ENCODE data around the gene CERCAM. TPM values are rescaled to one million over a fixed set of nuclear protein-coding genes. Genes with fewer than 3 reads are reported as not detected.
A peak's percentile ranks its signal among the peaks of the same experiment; 100 is the strongest.

Gene CERCAM
- polyA plus RNA-seq, 1 donor from 2014 or later: 1.1 TPM

DNA sequence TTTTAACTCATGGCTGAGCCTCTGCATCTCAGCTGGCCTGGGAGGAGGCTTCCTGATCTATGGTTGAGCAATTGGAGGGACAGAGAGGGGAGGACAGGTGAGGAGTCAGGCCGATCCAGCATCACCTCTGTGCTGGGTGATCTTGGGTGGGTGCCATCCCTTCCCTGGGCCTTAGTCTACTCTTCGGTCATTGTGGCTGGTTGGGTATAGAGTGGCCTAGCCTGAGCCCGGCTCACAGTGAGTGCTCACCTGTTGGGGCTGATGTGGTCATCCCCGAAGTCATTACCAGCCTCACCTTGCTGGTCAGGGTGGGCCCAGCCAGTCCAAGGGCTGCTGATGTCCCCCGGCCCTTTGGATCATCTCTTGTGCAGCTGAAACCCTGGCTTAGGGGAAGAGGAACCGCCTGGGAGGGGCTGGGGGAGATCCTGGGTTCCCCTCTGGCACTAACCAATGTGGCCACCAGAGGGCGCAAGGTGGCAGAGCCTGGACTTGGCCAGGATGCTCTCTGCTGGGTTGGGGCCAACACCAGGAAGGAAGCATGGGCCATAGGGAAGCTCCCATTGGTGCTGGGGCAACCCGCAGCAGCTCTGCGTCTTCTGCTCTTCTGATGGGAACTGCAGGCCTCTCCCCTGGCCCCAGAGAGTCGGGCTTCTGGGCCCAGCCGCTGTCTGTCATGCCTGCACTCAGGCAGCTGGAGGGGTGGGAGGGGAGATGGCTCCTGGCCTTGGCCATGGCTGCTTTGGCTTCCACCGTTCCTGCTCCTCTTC, 17.9 kb downstream of the CERCAM start:
- H4K20me1 ChIP-seq (ENCODE audit: insufficient read depth): no peaks in the 10 kb centered on the region
- H3F3A ChIP-seq (ENCODE audit: insufficient read depth, low read length, poor library complexity, severe bottlenecking): no peaks in the 10 kb centered on the region
- no peak overlapping the region for H3K9ac ChIP-seq (ENCODE audit: low read length)
- no peaks in the 10 kb centered on the region for H3K9me2 ChIP-seq (ENCODE audit: insufficient read depth, low read length)
- no peak overlapping the region for H3K4me3 ChIP-seq (ENCODE audit: low read length)
- no peak overlapping the region for H2AFZ ChIP-seq (ENCODE audit: low read depth, low read length)
- no peak overlapping the region for H3K4me2 ChIP-seq (ENCODE audit: low read length)
- H3K79me2 ChIP-seq (replicated peaks; ENCODE audit: insufficient read depth, low read length): no peaks in the 10 kb centered on the region
- no peaks in the 10 kb centered on the region for H3K27me3 ChIP-seq (ENCODE audit: insufficient read depth, low read depth, low read length)
- TF ChIP-seq MXI1 (conservative IDR thresholded peaks at IDR 0.05; ENCODE audit: poor library complexity, severe bottlenecking) (no peak), EP300 (conservative IDR thresholded peaks at IDR 0.05; ENCODE audit: poor library complexity, severe bottlenecking) (no peak), SMC3 (conservative IDR thresholded peaks at IDR 0.05; ENCODE audit: poor library complexity) (peak; percentile 50), RAD21 (conservative IDR thresholded peaks at IDR 0.05) (peak; percentile 37)
- TF ChIP-seq, protein P1, sequence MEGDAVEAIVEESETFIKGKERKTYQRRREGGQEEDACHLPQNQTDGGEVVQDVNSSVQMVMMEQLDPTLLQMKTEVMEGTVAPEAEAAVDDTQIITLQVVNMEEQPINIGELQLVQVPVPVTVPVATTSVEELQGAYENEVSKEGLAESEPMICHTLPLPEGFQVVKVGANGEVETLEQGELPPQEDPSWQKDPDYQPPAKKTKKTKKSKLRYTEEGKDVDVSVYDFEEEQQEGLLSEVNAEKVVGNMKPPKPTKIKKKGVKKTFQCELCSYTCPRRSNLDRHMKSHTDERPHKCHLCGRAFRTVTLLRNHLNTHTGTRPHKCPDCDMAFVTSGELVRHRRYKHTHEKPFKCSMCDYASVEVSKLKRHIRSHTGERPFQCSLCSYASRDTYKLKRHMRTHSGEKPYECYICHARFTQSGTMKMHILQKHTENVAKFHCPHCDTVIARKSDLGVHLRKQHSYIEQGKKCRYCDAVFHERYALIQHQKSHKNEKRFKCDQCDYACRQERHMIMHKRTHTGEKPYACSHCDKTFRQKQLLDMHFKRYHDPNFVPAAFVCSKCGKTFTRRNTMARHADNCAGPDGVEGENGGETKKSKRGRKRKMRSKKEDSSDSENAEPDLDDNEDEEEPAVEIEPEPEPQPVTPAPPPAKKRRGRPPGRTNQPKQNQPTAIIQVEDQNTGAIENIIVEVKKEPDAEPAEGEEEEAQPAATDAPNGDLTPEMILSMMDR (IDR thresholded peaks at IDR 0.05; ENCODE audit: poor library complexity, severe bottlenecking): peak; percentile 66
- H3K36me3 ChIP-seq (ENCODE audit: insufficient read depth, low read length): no peaks in the 10 kb centered on the region
- no peak overlapping the region for H3K27ac ChIP-seq (ENCODE audit: low read length)
- no peaks in the 10 kb centered on the region for H3K9me3 ChIP-seq (ENCODE audit: low read length)

DNA sequence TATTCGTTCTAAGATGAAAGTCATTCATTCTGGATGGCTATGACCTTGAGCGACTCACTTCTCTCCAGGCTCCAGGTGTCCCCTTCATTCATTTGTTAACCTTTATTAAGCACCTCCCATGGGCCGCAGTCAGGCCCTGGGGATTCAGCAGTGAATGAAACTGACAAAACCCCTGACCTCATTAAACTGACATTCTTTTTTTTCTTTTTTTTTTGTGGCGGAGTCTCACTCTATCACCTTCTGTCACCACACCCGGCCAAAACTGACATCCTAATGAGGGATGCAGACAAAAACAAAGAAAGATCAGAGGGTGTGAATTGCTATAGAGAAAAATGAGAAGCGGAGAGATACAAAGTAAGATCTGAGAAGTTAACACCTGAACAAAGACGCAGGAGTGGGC, 18.6 kb downstream of the CERCAM start:
- Histone ChIP-seq H3K79me2 (replicated peaks; ENCODE audit: insufficient read depth, low read length) (no peaks in the 10 kb centered on the region), H2AFZ (ENCODE audit: low read depth, low read length) (no peak overlapping the region), H3K9me2 (ENCODE audit: insufficient read depth, low read length) (no peaks in the 10 kb centered on the region), H3K4me3 (ENCODE audit: low read length) (no peak overlapping the region), H3F3A (ENCODE audit: insufficient read depth, low read length, poor library complexity, severe bottlenecking) (no peaks in the 10 kb centered on the region), H3K36me3 (ENCODE audit: insufficient read depth, low read length) (no peaks in the 10 kb centered on the region), H3K4me2 (ENCODE audit: low read length) (no peak overlapping the region), H3K9ac (ENCODE audit: low read length) (no peak overlapping the region), H3K27ac (ENCODE audit: low read length) (no peak overlapping the region), H4K20me1 (ENCODE audit: insufficient read depth) (no peaks in the 10 kb centered on the region), H3K27me3 (ENCODE audit: insufficient read depth, low read depth, low read length) (no peaks in the 10 kb centered on the region), H3K9me3 (ENCODE audit: low read length) (no peaks in the 10 kb centered on the region)
- TF ChIP-seq, protein P1 (IDR thresholded peaks at IDR 0.05; ENCODE audit: poor library complexity, severe bottlenecking): no peak
- TF ChIP-seq POLR2AphosphoS5 (IDR thresholded peaks at IDR 0.05): no peak

DNA sequence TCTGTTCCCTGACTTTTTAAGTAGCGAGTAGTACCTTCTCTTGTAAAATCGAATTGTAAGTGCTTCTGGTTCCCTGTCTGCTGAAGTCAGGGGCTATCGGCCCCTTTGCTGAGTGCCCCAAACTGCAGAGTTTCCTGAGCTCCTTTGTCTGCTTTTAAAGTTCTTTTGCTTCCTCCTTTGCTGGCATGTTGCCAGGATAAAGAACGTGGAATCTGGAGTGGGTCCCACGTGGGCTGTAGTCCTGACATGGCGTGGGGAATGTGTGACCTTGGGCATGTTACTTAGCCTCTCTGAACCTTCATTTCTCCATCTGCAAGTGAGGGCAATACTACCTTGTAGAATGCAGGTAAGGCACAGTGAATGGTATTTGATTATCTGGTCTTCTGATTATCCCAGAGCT, 21.5 kb downstream of the CERCAM start:
- H3K36me3 ChIP-seq (ENCODE audit: insufficient read depth, low read length): no peaks in the 10 kb centered on the region
- no peak overlapping the region for H3K27ac ChIP-seq (ENCODE audit: low read length)
- H3K4me2 ChIP-seq (ENCODE audit: low read length): no peak overlapping the region
- H4K20me1 ChIP-seq (ENCODE audit: insufficient read depth): no peaks in the 10 kb centered on the region
- H3F3A ChIP-seq (ENCODE audit: insufficient read depth, low read length, poor library complexity, severe bottlenecking): no peaks in the 10 kb centered on the region
- H3K9me2 ChIP-seq (ENCODE audit: insufficient read depth, low read length): no peaks in the 10 kb centered on the region
- H3K4me3 ChIP-seq (ENCODE audit: low read length): no peak overlapping the region
- no peaks in the 10 kb centered on the region for H3K9me3 ChIP-seq (ENCODE audit: low read length)
- no peak overlapping the region for H2AFZ ChIP-seq (ENCODE audit: low read depth, low read length)
- H3K27me3 ChIP-seq (ENCODE audit: insufficient read depth, low read depth, low read length): no peaks in the 10 kb centered on the region
- no peak overlapping the region for H3K9ac ChIP-seq (ENCODE audit: low read length)
- TF ChIP-seq RAD21 (conservative IDR thresholded peaks at IDR 0.05) (no peak), POLR2AphosphoS5 (IDR thresholded peaks at IDR 0.05) (no peak), MXI1 (conservative IDR thresholded peaks at IDR 0.05; ENCODE audit: poor library complexity, severe bottlenecking) (no peak), TAF1 (IDR thresholded peaks at IDR 0.05; ENCODE audit: low read depth) (no peak), EP300 (conservative IDR thresholded peaks at IDR 0.05; ENCODE audit: poor library complexity, severe bottlenecking) (no peak), EZH2 (IDR thresholded peaks at IDR 0.05; ENCODE audit: borderline replicate concordance, insufficient read depth, low read length, poor library complexity, severe bottlenecking) (no peak)
- TF ChIP-seq, protein P2, sequence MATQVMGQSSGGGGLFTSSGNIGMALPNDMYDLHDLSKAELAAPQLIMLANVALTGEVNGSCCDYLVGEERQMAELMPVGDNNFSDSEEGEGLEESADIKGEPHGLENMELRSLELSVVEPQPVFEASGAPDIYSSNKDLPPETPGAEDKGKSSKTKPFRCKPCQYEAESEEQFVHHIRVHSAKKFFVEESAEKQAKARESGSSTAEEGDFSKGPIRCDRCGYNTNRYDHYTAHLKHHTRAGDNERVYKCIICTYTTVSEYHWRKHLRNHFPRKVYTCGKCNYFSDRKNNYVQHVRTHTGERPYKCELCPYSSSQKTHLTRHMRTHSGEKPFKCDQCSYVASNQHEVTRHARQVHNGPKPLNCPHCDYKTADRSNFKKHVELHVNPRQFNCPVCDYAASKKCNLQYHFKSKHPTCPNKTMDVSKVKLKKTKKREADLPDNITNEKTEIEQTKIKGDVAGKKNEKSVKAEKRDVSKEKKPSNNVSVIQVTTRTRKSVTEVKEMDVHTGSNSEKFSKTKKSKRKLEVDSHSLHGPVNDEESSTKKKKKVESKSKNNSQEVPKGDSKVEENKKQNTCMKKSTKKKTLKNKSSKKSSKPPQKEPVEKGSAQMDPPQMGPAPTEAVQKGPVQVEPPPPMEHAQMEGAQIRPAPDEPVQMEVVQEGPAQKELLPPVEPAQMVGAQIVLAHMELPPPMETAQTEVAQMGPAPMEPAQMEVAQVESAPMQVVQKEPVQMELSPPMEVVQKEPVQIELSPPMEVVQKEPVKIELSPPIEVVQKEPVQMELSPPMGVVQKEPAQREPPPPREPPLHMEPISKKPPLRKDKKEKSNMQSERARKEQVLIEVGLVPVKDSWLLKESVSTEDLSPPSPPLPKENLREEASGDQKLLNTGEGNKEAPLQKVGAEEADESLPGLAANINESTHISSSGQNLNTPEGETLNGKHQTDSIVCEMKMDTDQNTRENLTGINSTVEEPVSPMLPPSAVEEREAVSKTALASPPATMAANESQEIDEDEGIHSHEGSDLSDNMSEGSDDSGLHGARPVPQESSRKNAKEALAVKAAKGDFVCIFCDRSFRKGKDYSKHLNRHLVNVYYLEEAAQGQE (IDR thresholded peaks at IDR 0.05; ENCODE audit: borderline replicate concordance): no peak
- TF ChIP-seq, protein P1 (IDR thresholded peaks at IDR 0.05; ENCODE audit: poor library complexity, severe bottlenecking): no peak
- H3K79me2 ChIP-seq (replicated peaks; ENCODE audit: insufficient read depth, low read length): no peaks in the 10 kb centered on the region
